NK-92 (cell line): ENCODE results near the gene ZIC2.

Experiments used
- DNase-seq: peaks from one replicate; lab custom pipeline; 2025; ENCODE audit not compliant: unreplicated experiment; lab: John Stamatoyannopoulos, UW

ZIC2 gene

DNA sequence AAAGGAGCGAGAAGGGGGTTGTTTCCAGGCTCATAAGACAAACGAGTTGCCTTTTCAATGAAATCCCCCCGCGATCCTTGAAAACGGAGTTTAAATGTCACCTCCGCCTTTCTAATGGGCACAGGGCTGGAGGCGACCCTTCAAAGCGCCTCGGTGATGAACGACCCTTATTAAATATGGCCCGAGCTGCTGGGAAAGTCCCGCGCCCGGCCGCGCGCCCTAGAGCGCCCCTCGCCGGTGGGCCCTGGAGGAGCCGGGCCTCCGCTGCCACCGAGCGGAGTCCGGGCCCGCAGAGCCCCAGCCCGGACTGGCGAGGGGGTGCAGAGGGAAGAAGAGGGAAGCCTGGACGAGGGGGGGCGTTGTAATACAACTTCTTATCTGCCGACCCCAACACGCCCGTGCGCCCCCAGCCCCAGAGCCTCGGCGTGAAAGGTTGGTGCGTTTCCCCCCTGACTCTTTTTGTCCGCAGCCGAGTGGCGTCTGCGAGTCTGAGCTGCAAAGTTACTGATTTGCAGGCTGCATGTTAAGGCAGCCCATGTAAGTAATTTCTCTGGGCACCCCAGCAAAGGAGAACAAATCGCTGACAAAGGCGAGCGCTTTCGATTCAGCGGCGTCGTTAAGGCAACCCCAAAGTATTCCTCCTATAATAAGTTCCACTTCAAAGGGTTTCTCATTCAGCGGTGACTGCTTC lies 21.9 kb upstream of the ZIC2 start:
- no peak for DNase-seq

DNA sequence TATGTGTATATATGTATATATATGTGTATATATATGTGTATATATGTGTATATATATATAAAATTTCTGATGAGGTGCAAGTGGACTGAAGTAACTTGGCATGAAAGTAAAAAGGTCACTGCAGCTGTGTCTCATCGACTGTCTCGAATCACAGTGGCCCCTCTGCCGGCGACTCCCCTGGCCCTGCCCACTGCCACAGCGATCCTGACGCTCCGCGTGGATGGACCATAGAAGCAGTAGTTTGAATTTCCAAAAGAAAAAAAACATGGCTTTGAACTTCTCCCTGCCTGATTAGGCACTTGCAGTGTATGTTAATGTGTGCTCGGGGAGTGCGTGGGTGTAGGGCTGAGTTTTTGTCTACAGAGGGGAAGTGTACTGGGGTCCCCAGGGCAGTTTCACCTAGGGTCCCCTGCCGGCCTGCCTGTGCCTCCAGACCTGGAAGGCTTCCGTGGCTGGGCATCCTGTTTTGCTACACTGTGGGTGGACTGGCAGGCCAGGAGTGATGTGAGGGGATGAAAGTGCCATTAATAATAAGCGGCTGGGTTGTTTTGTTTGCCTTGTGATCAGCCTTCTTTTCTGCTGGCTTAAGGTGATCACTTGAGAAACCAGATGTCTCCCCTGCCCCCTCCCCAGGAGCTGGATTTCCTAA lies 20.8 kb upstream of the ZIC2 start:
- no peak for DNase-seq

DNA sequence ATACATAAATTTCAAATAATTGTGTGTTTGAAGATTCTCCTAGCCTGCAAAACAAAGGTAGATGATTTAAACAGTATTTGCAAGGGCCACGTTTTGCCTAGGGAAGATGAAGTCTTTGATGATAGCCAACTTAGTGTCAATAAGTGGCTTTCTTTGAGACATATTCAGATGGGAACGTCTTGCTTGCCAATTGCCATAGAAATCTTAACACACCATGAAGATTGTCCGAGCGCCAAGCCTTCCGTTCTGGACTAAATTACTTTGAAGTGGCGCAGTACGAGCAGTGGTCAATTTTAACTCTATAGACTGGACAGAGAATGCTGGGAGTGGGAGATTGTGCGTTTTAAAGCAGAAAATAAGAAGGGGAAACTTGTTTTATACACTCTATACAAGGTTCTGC lies 19.9 kb upstream of the ZIC2 start:
- no peak for DNase-seq

DNA sequence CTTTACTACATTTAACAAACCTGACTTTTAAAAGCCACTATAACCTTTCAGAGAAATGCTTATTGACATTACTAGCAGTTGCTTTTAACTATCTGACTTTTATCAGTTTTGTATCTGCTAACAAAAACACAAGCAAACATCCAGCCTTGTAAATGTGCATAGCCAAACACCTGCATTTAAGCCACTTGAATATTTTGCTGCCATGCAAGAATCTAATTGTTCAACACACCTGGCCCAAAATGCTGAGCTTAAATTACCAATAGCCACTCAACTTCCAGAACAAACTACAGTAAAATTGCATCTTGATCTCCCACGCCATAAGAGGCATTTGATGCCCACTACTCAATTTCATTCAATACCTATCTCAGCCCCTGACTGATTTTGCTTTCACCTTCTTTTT lies 19.3 kb upstream of the ZIC2 start:
- DNase-seq, result no peak

DNA sequence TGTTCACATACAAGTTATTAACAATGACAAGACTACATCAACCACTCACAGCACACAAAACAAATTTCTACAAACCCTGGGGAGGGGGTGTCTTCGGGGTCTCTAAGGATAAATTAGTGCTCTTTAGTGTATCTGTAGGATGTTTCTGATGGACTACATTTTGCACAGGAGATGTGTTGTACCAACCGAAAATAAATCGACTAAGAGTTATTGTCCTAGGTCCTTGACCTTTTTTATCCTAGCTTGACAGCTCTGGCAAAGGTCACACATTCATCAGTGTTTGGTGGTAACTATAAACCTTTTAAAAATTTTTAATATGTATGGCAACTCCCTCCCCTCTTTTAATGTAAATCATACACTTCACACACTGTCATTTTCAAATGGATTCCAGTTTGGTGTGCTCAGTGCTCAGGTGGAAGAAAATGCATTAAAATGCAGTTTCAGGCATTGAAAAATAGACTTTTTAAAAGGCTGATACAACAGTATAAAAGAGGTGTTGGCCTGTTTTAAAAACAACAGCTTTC lies 17.7 kb upstream of the ZIC2 start:
- DNase-seq, result no peak

DNA sequence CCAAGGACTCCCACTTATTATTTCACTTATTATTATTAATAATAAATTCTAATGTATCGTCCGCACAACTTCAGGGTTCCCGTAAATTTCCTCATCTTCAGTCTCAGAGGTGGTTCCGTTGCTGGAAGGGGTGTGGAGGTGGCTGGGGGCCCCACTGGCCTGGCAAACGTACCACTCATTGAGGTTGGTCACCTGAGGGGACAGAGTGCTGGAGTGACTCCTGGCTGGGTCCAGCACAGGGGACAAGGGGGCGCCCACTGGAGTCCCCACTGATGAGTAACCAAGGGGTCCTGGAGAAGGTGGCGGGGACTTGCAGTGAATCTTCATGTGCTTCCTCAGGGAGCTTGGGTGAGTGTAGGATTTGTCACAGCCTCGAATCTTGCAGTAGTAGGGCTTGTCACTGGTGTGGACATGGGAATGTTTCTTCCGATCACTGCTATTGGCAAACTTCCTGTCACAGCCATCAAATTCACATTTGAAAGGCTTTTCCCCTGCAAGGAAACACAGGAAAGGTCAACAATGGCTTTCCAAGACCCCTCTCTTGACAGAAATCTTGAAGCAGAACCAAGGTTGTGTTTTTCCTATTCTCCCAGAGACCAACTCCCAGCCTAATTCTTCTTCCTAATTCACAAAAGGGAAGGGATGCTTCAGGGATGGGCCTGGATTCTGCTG lies 16.1 kb upstream of the ZIC2 start:
- DNase-seq, result no peak

DNA sequence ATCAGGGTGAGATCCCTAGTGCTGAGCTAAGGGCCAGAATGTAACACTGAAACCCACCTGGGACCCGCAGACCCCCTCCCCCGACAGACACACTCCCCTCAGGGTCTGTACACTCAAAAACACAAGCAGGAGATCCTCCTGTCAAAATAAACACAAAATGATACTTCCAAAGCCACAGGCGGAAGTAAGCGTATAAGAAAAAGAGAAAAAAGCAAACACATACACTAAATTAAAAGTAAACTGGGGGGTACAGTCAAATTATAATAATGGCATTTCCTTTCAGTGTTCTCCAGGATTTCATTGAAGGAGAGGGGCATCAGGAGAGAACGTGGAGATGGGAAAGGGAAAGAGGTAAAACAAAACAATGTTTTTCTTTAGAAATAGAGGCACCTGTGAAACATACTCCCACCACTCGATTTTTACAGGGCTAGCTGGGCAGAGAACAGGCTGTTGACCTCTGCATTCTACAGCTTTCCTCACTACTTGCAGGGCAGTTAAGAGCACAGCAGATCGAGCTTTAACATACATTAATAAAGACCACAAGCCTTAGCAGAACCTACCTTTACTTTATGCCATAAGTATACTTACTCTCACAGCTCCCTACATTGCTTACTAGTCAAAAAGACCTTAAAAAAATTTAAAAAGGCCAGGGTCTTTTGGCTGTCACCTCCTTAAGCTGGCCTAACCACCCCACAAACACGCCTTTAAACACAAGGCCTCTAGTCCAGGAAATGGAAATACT lies 15.3 kb upstream of the ZIC2 start:
- DNase-seq, result no peak

DNA sequence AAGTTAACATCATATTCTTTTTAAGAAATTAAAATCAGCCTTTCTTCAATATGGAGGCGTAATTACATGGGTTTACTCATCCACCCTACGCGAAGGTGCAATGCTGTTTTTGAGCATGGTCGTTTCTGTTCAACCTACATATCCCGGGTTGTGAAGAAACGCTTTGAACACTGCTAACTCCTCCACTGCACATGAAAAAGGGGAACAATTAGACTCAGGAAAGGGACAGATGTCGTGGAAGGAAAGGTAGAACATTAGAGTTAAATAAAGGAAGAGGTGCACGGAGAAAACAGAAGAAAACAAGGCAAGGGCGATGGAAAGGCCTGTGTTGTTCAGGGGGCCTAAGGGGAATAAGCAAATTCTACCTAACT lies 14.1 kb upstream of the ZIC2 start:
- no peak for DNase-seq

DNA sequence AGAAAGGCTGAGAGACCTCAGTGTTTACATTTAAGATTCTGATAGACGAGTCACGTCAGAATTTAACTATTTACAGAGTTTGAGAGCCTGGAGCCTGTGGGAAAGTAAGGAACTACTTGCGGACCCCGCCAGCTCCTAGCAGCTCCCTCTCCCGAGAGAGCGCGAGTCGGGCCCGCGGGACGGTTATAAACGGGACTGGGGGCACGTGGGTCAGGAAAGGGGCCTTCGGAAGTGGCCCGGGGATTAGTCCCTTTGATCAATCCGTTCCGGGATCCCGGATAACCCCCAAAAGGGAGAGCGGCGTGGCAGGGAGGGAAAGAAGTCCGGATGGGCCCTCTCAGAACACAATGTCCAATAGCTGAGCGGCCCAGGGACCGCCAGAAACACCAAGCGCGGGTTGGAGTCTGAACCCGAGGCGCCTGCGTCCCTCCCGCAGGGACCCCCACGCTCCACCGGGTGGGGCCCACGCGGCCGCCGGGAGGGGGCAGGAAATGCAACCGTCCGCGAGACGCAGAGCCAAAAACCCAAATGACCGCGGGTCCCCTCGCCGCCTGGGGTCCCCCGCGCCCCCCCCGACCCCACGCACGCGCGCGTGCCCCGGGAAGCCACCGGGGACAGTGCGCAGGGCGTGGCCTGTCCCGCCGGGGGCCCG lies 13.6 kb upstream of the ZIC2 start:
- DNase-seq, result no peak

DNA sequence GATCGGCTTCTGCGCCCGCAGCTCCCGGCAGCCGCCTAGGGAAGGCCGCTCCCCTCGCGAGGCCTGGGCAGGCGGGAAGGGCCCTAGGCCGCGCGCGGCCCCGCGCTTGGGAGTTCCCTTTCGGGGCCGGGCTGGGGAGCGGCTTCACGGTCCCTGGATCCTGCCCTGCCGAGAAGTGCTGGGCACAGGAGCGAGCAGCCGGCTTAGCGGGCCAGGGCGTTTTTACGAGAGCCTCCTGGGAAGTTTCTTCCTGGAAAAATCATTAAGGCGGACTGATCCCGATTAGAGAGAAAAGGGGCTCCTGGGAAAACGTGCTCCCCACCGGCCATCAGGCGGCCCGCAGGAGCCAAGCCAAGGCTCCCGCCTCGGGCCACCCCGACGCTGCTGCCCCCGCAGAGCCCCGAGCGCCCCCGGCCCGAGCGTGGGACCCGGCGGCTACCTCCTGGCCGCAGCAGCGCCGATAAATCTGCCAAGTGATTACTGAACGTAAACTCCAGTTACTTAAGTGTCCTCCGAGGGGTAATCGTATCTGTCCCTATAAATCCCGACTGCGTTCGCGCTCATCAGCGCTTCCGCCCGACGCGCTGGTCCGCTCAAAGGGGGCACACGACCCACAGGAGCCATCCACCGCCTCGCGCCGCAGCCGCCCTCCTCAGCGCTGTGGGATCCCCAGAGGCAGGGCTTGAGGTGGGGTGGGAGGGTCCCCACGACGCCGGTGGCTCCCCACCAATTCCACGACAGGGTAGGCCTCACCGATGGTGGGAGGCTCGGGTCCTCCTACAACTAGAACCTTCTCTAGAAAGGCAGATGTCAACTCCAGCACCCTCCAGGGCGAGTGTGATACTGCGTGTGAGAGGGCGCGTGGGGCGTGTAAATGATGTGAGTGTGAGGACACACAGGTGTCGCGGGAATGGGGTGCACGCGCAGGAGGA lies 12.8 kb upstream of the ZIC2 start:
- no peak for DNase-seq

DNA sequence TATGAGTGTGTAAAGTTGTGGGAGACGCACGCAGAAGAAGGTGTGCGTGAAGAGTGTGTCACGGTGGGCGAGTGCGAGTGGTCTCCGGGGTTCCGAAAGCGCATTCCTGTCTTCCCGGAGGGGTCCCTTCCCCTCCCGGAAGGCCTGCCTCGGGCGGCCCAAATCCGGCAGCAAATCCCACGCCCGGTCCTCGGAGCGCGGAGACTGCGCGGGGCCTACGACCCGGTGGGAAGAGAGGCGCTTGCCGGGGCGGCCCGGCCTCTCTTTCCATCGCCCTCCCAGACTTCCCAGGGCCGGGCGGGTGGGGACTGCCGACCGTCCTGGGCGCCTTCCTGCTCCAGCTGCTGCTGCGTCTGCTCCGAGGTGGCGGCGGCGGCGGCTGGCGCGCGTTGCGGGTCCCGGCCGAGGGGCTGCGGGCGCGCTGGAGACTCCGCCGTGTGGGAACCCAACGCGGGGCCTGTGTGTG lies 12.1 kb upstream of the ZIC2 start:
- DNase-seq, result no peak

DNA sequence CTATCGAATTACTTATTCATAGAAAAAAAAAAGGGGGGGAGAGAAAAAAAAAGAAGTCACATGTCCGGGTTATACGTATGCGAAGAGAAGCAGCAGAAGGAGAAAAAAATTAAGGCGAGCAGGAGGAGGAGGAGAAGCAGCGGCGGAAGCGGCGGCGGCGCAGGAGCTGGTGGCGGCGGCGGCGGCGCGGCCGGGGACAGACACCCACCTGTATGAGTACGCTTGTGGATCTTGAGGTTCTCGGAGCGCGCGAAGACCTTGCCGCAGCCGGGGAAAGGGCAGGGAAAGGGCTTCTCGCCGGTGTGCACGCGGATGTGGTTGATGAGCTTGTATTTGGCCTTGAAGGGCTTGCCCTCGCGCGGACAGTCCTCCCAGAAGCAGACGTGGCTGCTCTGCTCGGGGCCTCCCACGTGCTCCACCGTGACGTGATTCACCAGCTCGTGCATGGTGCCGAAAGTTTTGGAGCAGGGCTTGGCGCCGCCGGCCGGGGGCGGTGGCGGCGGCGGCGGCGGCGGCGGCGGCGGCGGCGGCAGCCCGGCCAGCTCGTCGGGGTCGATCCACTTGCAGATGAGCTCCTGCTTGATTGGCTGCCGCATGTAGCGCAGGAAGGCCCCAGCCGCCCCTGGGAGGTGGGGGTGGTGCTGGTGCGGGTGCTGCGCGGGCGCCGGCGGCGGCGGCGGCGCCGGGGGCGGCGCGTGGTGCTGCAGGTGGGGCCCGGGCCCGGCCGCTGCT lies 11.5 kb upstream of the ZIC2 start:
- no peak for DNase-seq

DNA sequence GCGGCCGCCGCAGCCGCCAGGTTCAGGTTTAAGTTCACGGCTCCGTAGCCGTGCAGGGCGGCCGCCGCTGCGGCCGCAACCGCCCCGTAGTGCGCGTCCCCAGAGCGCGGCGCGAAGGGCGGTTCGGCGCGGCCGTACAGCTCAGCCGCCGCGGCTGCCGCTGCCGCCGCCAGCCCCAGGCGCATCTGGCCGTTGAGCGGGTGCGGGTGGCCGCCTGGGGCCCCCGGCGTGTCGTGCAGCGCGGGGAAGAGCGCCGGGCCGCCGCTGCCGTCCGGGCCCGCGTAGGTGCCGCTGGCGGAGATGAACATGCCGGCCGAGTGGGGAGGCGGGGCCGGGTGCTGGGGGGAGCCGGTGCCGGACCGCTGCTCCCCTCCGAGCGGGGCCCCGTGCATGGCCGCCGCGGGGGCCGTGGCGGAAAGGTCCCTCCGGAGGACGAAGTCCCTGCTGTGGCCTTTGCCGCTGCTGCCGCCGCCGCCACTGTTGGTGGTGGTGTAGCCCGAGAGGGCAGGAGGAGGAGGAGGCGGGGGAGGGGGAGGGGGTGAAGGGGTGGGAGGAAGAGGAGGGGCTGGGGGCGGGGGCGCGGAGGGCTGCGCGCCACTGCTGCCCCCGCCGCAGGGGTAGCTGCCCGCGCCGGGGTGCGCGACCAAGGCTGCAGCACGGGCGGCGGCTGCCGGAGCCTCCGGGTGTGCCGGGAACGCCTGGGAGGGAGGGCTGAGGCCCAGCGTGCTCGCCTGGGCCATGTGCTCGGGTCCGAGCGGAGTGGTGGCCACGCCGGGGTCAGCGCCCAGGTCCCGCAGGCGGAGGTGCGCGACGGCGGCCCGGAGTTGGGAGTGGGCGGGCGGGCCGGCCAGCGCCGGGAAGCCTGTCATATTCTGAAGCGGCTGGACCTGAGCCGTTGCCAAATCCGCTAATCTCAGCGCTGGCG lies 10.7 kb upstream of the ZIC2 start:
- DNase-seq, result no peak

DNA sequence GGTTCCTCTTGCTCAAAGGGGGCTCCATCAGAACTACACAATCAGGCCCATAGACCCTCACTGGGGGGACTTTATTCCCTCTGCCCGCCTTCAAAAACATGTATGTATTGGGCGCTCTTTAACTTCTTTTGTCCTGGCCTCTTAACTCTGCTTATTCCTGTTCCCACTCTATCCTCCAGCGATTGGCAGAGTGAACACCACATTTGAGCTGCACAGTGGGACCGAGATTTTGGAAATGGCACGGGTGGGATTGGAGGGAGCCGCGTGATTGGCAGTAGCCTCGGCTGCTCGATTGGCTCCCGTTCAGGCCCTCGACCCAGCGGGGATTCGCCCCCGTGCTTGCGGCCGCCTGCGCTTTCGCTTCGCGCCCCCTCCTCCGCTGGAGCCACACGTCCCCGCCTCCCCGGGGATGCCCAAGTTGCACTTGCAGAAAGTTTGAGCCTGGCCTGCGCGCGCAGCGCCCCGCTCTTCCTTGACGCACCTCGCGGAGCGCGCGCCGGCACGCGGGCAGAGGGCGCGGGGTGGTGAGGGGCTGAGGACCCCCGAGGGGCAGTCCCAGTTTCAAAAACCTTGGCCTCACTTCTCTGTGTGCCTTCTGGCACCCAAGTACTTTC lies 9.9 kb upstream of the ZIC2 start, which contains the start of gene ZIC5:
Gene ZIC5 (minus strand): TSS at position 192 of the 614 bp plus-strand sequence. CDS start 164 bp downstream, at position 28.
- no peak for DNase-seq

DNA sequence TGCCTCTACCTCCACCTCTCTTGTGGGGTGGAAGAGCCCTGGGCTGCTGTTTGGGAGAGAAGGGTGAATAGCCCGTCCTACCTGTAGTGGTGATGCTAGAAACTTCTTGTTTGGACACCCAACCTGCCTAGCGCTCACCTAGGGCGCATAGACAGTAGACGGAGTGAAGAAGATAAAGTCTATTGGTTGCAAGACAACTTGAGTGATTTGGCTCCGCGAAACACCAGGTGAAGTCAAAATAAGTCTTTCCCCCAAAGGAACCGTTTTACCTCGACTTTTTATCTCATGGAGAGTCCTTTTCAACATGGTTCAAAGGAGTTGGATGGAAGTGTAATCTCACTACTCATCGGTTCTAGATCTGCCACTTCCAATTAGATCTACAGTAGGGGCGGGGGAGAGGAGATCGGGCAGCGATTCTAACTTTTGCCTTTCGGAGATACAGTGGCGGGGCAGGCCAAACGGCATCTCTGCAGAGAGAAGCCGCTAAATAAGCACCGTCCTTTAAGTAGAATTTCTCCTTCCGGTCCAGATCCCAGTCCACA lies 9.3 kb upstream of the ZIC2 start:
- no peak for DNase-seq

DNA sequence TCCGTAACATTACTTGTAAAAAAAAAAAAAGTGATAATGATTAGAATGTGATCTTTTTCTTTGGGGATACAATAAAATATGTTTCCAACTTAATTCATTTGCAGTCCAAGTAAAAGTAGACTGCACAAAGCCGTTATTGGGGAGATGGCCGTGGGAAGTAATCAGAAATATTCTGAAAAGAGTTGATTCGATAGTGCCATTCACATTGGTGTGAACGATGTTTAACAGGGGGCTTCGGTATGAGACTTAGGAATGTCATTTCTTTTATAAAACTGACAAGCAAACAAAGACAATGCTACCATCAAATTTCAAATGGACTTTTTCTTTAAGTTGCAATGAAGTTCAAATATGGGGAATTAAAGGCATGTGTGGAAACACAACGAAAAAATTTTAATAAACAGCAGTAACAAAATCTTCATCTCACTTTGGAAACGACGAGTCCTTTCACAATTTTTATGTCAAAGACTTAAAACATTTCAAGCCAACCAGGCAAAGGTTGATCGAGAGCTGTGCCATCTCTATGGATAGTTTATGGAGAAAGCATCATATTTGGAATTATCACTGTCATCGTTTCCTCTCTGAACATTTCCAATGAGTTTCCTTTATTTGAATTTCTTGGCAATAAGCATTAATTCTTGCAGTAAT lies 8.3 kb upstream of the ZIC2 start:
- DNase-seq, result no peak

DNA sequence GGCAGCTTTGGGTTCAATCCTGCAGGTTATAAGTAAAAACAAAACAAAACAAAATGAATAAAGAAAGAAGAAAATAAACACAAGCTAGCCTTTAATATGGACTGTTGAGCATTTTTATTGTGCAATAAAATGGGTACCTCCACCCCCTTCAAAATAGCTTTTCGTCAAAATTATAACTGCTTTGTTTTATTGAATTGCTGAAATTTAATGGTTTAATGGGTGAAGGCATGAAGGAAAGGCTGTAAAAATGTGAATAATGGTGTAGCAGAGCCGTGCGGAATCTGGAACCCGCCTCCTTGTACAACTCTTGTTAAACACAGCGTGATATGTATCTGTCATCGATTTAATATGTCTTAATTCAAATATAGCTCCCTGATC lies 7.8 kb upstream of the ZIC2 start:
- no peak for DNase-seq
